HUES64 (cell line): ENCODE data around the gene NUDT16L1.

ENCODE experiments used
- H3K27ac ChIP-seq: 2 replicates; pipeline ENCODE4 v1.7.0; 2013; ENCODE audit warnings: low read depth, low read length, inconsistent platforms
- H3K27me3 ChIP-seq: 2 replicates; pipeline ENCODE4 v1.6.1; 2013; ENCODE audit warnings: mild to moderate bottlenecking, low read length; ENCODE audit not compliant: insufficient read depth
- H3K36me3 ChIP-seq: 2 replicates; pipeline ENCODE4 v1.6.1; 2013; ENCODE audit warnings: mild to moderate bottlenecking, low read length; ENCODE audit not compliant: insufficient read depth
- H3K4me1 ChIP-seq: 2 replicates; pipeline ENCODE4 v1.6.1; 2013; ENCODE audit warnings: mild to moderate bottlenecking, low read length, moderate library complexity; ENCODE audit not compliant: insufficient read depth
- H3K4me3 ChIP-seq: 2 replicates; pipeline ENCODE4 v1.5.1; 2013; ENCODE audit warnings: mild to moderate bottlenecking, low read length, moderate library complexity
- H3K9ac ChIP-seq: 2 replicates; pipeline ENCODE4 v1.6.1; 2013; ENCODE audit warnings: mild to moderate bottlenecking, low read depth, low read length
- H3K9me3 ChIP-seq: 2 replicates; pipeline ENCODE4 v1.6.1; 2013; ENCODE audit warnings: low read depth, low read length; ENCODE audit not compliant: insufficient read depth
- WGBS: fragments of 150-250, 120-280 bp; methylation state at CpG from one replicate; pipeline ENCODE4 v1.1.7; 2013; ENCODE audit warnings: missing lambda C conversion rate; 5-methylcytosine and 5-hydroxymethylcytosine counted together

The NUDT16L1 gene

GRCh38 chr16:4666537-4667202 lies 26.7 kb upstream of the NUDT16L1 start:
- Histone ChIP-seq H3K36me3 (peaks cover 67% of the 10 kb centered on the region), H3K27ac (no peak overlapping the region)
- 95% methylated on average over 20 of the region's 20 CpGs for WGBS

GRCh38 chr16:4667203-4667963 lies 26.0 kb upstream of the NUDT16L1 start:
- H3K9me3 ChIP-seq = no peaks in the 10 kb centered on the region
- no peak overlapping the region for H3K27ac ChIP-seq
- H3K4me3 ChIP-seq = no peak overlapping the region
- no peak overlapping the region for H3K9ac ChIP-seq
- WGBS = 94% methylated on average over 20 of the region's 20 CpGs
- no peaks in the 10 kb centered on the region for H3K4me1 ChIP-seq
- H3K36me3 ChIP-seq = peaks cover 71% of the 10 kb centered on the region
- H3K27me3 ChIP-seq = no peaks in the 10 kb centered on the region

More at GRCh38 chr16:4666537-4667202, 26.7 kb upstream of the NUDT16L1 start:
- H3K9ac ChIP-seq = no peak overlapping the region
- no peaks in the 10 kb centered on the region for H3K9me3 ChIP-seq
- H3K4me3 ChIP-seq = no peak overlapping the region
- no peaks in the 10 kb centered on the region for H3K27me3 ChIP-seq
- no peaks in the 10 kb centered on the region for H3K4me1 ChIP-seq

DNA sequence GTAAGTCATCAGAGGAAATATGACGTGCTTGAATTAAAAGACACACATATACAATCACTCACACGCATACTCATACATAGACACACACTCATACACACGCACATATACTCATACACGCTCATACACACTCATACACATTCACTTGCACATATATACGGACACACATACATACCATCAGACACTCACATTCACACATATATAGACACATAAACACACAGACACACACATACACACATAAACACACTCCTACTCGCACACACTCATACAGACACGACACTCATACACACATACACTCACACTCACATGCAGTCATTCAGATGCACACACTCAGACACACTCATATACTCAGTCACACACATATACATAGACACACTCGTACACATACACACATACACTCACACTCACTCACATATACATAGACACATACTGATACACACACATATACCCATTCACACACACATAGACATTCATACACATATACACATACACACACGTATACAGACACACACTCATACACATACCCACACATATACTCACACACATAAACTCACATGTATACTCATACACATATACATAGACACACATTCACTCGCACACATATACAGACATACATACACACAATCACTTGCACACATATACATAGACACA lies 24.9 kb upstream of the NUDT16L1 start:
- H3K27ac ChIP-seq = no peak overlapping the region
- WGBS = 94% methylated on average over 10 of the region's 10 CpGs
- no peaks in the 10 kb centered on the region for H3K9me3 ChIP-seq
- H3K9ac ChIP-seq = no peak overlapping the region
- no peaks in the 10 kb centered on the region for H3K27me3 ChIP-seq
- peaks cover 76% of the 10 kb centered on the region for H3K36me3 ChIP-seq
- no peaks in the 10 kb centered on the region for H3K4me1 ChIP-seq
- no peak overlapping the region for H3K4me3 ChIP-seq

- Histone ChIP-seq H3K27me3 (no peaks in the 10 kb centered on the region), H3K9me3 (no peaks in the 10 kb centered on the region), H3K4me3 (no peak overlapping the region), H3K36me3 (peaks cover 51% of the 10 kb centered on the region), H3K4me1 (no peaks in the 10 kb centered on the region; the same call in 1 of the 2 replicates), H3K27ac (no peak overlapping the region), H3K9ac (no peak overlapping the region; the same call in 1 of the 2 replicates)
- 95% methylated on average over 33 of the region's 33 CpGs for WGBS
Measured at GRCh38 chr16:4673387-4674046, 19.8 kb upstream of the NUDT16L1 start.

GRCh38 chr16:4674926-4675530 lies 18.3 kb upstream of the NUDT16L1 start:
- WGBS = 95% methylated on average over 5 of the region's 9 CpGs
- Histone ChIP-seq H3K27ac (no peak overlapping the region), H3K9me3 (no peaks in the 10 kb centered on the region), H3K9ac (no peak overlapping the region), H3K4me3 (no peak overlapping the region), H3K36me3 (peaks cover 38% of the 10 kb centered on the region), H3K27me3 (no peaks in the 10 kb centered on the region), H3K4me1 (no peaks in the 10 kb centered on the region; the same call in 1 of the 2 replicates)

DNA sequence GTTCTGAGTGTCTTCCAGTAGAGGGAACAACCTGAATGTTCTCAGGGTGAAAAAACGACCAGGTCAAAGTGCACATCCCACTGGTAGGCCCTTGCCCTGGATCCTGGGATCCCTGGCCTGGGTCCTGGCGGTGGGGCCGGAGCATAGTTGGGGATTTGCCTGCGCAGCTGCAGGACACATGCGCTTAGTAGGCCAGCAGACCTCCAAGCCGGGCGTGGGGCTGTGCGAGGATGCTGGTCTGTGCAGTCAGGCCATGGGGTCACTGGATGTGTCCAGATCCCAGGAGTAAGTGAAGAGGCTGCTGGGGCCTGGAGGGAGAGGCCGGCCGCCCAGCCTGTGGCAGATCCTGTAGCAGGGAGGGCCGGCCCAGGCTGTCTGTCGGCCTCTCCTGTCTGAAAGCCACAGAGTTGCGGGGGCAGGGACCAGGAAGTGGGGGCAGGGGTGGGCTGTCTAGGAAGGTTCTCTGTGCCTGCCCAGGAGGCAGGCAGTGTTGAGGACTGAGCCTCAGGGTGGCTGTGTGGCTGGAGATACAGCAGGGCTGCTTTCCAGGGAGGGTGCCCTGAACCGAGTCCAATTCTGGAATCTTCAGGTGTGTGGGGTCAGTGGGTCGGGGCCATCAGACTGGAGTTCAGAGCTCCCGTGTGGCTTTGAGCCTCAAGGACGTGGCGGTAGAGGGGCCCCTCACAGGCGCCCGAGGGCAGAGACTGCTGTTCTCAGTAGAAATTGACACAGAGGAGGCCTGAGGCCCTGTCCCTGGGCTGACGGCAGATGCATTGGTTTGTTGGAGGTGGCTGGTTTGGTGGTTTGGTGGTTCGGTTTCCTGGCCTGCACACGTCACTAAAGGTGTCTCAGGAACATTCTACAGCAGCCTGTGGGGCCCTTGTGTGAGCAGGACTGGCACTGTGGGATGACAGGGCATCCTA lies 17.2 kb upstream of the NUDT16L1 start:
- peak overlapping the region; percentile 24; the same call in 1 of the 2 replicates for H3K9ac ChIP-seq
- WGBS = 85% methylated on average over 23 of the region's 23 CpGs
- no peak overlapping the region for H3K4me3 ChIP-seq
- no peaks in the 10 kb centered on the region; the same call in 1 of the 2 replicates for H3K4me1 ChIP-seq
- H3K27ac ChIP-seq = no peak overlapping the region; the same call in 1 of the 2 replicates
- H3K36me3 ChIP-seq = peaks cover 30% of the 10 kb centered on the region; the same call in 1 of the 2 replicates
- no peaks in the 10 kb centered on the region for H3K9me3 ChIP-seq
- no peaks in the 10 kb centered on the region for H3K27me3 ChIP-seq

GRCh38 chr16:4676831-4677230 lies 16.5 kb upstream of the NUDT16L1 start:
- 91% methylated on average over 11 of the region's 11 CpGs for WGBS
- Histone ChIP-seq H3K4me1 (no peaks in the 10 kb centered on the region; the same call in 1 of the 2 replicates), H3K27me3 (no peaks in the 10 kb centered on the region), H3K36me3 (peaks cover 24% of the 10 kb centered on the region; the same call in 1 of the 2 replicates), H3K9me3 (no peaks in the 10 kb centered on the region), H3K9ac (no peak overlapping the region), H3K4me3 (no peak overlapping the region), H3K27ac (no peak overlapping the region)

DNA sequence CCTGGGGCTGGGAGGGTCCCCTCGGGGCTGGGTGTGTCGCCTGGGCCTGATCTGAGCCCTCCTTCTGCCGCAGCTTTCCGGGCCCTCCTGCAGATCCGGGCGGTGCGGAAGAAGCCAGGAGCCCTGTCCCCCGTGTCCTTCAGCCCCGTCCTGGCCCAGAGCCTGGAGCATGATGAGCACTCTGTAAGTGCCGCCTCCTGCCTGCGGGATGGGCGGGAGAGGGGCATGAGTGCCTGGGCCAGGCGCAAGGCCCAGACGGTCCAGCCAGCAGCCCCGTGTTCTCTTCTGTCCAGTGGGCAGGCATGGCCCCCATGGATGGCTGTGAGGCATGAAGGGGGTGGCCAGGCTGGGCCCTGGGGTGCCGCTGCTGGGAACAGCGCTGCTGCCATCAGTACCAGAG lies 16.0 kb upstream of the NUDT16L1 start:
- no peak overlapping the region for H3K4me3 ChIP-seq
- H3K36me3 ChIP-seq = peaks cover 21% of the 10 kb centered on the region; the same call in 1 of the 2 replicates

DNA sequence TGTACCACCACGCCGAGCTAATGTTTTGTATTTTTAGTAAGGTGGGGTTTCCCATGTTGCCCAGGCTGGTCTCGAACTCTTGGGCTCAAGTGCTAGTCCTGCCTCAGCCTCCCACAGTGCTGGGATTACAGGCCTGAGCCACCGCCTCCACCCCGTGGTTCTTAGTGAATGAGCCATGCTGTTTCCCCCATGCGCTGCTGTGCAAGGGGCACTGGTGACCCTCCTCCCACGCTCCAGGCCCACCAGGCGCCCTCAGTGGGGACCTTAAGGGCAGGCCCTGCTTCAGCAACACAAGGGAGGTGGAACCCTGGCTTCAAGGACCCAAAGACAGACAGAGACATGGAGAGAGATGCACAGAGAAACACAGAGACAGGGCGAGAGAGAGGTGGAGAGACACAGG lies 15.4 kb upstream of the NUDT16L1 start:
- WGBS = 93% methylated on average over 9 of the region's 9 CpGs
- no peak overlapping the region for H3K27ac ChIP-seq
- H3K9me3 ChIP-seq = no peaks in the 10 kb centered on the region
- no peaks in the 10 kb centered on the region for H3K27me3 ChIP-seq
- no peak overlapping the region for H3K4me3 ChIP-seq
- no peak overlapping the region for H3K9ac ChIP-seq
- no peaks in the 10 kb centered on the region; the same call in 1 of the 2 replicates for H3K4me1 ChIP-seq
- peaks cover 21% of the 10 kb centered on the region for H3K36me3 ChIP-seq

More for the DNA sequence above, 16.0 kb upstream of the NUDT16L1 start:
- Histone ChIP-seq H3K27me3 (no peaks in the 10 kb centered on the region), H3K9ac (no peak overlapping the region), H3K9me3 (no peaks in the 10 kb centered on the region), H3K27ac (no peak overlapping the region), H3K4me1 (no peaks in the 10 kb centered on the region; the same call in 1 of the 2 replicates)
- 96% methylated on average over 17 of the region's 17 CpGs for WGBS

DNA sequence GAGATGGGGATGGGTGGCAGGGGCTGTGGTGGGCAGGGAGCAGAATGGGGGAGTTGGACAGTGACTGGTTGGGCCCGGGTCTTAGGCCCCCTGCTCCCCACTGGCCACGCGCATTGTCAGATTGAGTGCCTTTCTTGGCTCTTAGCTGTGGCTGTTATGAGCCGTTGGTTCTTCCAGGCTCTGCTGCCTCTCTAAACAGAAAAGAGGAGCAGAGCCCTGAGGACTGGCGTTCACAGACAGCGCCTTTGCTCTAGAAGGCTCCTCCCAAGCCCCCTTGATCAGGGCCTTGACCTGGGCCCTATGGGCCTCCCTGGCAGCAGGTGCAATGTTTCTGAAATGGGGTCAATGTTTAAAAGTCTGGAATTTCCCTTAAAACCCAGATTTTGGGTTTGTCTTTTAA lies 14.8 kb upstream of the NUDT16L1 start:
- Histone ChIP-seq H3K27me3 (no peaks in the 10 kb centered on the region), H3K27ac (no peak overlapping the region), H3K9me3 (no peaks in the 10 kb centered on the region), H3K36me3 (peaks cover 22% of the 10 kb centered on the region), H3K4me3 (no peak overlapping the region), H3K4me1 (no peaks in the 10 kb centered on the region; the same call in 1 of the 2 replicates), H3K9ac (no peak overlapping the region)
- WGBS = 95% methylated on average over 6 of the region's 6 CpGs
